Adrenal gland (tissue), 5 donors: Measurements from ENCODE around the gene TNFRSF6B.

Source experiments
- POLR2A ChIP-seq, 2 donors: fragments of 450-650 bp; IDR thresholded peaks; one replicate each; pipeline ENCODE4 v1.6.1; 2017; ENCODE audit warnings: antibody characterized with exemption in 2 of 2, mild to moderate bottlenecking in 2 of 2, moderate library complexity in 1 of 2
- TF ChIP-seq, protein P1 (sequence below), 6 experiments: fragments of 450-650 bp in 4 of 6; fragments of 200-600 bp in 2 of 6; sonication (generic) in 1 of 6; IDR thresholded peaks; 1 replicate in 5 of 6; 2 replicates in 1 of 6; pipeline versions ENCODE4 v1.5.1 to v1.8.0; 2016 to 2021; ENCODE audit warnings: antibody characterized with exemption in 6 of 6, mild to moderate bottlenecking in 2 of 6, moderate library complexity in 1 of 6
- donor health status: DM: no; HTN: no; CAD: no.

DNA sequence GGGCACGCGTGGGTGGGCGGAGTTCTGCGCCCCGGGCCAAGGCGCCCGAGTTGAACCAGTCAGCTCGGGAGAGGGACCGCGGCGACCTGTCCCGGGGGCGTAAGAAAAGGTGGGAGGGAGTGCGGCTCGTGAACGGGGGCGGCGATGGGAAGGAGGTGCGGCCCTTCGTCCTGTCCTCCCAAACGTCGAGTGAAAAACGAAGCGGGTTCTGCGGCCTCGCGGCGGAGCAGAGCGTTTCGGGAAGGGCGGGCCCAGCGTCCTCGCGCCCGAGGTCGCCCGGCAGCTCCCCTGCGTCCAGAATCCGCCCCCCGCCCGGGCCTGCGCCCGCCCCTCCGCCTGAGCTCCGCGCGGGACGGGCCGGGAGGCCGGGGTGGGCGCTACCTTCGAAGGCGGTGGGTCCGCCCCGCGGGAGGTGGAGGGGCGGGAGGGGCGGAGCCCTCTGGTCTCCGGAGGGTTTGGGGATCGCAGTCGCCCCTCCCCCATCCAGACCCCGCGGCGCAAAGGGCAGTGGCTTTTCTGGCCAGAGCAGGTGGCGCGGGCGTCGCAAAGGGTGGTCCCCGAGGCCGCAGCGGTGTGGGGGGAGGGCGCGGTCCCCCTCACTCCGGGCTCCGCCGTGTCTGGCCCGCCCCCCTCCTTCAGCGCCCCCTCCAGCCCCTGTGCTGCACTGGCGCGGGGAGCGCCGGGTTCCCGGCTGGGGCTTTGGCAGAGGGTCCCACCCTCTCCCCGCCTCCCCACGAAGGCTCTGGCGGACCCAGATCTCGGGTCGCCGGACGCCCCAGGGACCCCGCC lies 44.1 kb upstream of the TNFRSF6B start:
- TF ChIP-seq, protein P1, sequence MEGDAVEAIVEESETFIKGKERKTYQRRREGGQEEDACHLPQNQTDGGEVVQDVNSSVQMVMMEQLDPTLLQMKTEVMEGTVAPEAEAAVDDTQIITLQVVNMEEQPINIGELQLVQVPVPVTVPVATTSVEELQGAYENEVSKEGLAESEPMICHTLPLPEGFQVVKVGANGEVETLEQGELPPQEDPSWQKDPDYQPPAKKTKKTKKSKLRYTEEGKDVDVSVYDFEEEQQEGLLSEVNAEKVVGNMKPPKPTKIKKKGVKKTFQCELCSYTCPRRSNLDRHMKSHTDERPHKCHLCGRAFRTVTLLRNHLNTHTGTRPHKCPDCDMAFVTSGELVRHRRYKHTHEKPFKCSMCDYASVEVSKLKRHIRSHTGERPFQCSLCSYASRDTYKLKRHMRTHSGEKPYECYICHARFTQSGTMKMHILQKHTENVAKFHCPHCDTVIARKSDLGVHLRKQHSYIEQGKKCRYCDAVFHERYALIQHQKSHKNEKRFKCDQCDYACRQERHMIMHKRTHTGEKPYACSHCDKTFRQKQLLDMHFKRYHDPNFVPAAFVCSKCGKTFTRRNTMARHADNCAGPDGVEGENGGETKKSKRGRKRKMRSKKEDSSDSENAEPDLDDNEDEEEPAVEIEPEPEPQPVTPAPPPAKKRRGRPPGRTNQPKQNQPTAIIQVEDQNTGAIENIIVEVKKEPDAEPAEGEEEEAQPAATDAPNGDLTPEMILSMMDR (IDR thresholded peaks at IDR 0.05) = no peak
- TF ChIP-seq POLR2A (IDR thresholded peaks at IDR 0.05) = no peak
